ENCODE results near the gene CD80.
"Not testable (repeated sequence)": the region's sequence is repeated elsewhere in the genome, so short reads cannot be mapped to it uniquely, and the experiment has no call there.

The CD80 gene

DNA sequence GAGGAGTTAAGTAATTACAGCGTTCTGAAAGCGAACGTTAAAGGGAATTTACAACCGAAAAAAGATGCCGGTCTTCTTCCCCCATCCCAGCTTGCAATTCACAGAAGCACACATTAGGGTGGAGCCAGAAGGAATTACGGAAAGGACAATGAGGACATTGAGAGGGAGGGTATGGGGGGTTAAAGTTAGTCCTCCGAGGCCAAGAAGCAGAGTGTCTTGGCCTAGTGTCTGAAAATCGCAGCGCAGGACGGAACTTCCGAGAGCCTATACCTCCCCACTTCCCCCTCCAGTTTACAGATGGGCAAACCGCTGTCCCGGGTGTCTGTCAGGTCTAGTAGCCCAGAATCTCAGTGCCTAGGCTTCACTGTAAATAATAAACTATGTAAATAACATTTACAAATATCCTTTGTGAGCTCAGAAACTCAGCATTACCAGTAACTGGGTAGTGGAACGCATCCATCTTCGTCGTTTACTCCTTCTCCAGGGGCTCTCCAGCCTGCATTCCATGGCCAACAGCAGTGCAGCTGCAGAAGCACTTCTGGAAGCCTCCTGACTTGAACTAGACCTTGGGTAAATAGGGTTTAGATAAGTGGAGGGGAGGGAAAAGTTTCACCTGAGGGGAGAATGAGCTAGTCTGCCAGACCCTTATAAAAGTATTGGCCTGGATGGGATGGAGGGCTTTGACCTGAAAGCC, 20.8 kb upstream of the CD80 start:
- FAIRE-seq = no peak

DNA sequence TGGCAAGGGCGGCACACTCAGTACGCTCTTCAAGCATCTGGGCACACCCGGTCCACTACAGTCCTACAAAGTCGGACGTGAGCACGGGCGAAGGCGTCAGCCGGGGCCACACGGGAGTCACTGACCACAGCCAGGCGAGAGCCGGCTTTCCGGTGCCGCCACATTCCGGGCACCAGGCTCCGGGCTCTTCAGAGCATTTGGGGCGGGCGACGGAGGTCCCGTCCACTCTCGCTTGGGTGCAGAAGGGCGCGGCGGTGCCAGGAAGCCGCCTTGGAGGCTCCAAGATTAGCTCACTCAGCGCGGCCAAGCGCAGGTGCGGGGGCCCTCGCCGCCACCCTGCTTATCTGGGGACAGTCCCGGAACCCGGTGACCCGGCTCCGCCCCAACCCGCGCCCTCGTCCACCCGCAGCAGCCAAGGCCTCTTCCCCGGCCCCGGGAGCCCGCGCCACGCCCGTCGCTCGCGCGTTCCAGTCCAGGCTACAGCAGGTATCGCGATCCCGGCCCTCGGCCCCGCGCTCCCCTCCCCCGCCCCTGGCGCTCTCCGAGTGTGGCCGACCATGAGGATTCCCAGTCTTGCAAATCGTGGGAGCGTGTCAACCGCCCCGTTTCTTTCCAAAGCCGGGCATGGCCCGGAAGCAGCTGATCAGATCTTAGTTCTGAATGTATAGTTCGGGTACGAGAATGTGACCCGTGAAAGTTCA, 20.1 kb upstream of the CD80 start, which contains the start of gene ADPRH:
Gene ADPRH (plus strand): TSS at position 127 of the 701 bp plus-strand sequence. CDS start 2,678 bp downstream, outside the sequence.
- FAIRE-seq = no peak

DNA sequence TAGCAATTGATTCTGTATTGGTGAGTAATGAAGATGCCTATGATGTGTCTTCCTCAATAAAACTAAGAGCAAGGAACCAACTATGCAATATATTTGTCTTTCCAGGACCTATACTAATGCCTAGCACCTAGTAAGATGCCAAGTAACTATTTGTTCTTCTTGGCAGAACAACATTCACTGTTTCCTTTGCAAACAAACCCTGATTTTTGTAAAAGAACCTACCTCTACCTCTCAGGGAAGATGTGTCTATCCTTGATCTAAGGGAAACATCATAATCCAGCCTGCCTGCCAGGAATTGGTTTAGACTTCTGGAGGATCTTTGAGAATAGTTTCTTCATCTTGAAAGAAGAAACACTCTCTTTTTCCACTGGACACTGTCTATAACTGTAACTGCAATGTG, 16.1 kb upstream of the CD80 start:
- FAIRE-seq = no peak

DNA sequence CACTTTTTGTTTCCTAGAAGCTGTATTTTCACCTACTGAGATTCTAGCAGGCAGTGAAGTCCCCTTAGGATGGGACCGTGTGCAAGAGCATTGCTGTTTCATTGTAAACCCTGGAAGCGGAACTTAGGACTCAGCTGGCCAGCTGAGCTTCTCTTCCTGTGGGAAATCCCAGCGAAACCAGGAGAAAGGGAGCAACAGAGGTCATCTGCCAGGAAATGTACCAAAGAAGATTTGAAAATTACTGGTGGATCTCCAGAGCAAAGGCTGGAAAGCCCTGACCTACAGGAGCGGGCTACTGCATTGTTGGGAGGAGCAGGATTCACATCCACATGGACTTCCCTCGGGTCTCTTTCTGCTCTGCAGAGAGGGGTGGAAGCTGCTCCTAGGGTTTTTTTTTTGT, 12.3 kb upstream of the CD80 start:
- FAIRE-seq = no peak

DNA sequence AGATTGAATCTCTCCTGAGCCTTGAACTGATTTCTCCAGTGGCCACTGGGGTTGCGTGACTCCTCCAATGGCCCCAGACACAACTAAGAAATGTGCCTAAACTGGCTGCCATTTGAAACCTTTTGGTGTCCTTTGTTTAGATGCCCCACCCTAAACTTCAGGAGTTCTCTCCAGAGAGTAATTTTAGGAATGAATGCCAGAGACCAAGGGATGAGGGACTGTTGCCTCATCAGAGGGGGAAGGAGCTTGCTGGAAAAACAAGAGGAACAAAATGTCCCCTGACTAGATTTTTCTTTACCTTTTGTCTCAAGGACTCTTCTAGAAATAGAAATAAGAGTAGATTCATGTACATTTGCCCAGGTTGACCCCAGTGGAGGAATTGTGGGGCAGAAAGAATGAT, 11.8 kb upstream of the CD80 start:
- FAIRE-seq = no peak

DNA sequence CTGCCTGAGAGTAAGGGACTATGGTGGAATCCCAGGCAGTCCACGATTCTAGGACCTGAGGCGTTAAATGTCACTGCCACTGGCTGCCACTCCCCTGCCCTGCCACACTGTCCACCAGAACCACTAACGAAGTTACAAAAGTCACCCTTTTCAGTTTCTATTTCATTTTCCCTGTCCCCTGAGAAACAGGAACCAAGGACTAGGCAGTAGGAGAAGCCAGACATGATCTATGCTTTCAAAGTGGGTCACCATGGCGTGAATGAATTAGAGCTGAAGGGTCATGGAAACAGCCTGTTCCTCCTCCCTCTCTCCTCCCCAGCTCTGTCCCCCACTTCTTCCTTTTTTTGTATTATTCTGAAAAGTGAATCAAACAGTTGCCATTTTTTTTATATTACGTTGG, 10.8 kb upstream of the CD80 start:
- no peak for FAIRE-seq

DNA sequence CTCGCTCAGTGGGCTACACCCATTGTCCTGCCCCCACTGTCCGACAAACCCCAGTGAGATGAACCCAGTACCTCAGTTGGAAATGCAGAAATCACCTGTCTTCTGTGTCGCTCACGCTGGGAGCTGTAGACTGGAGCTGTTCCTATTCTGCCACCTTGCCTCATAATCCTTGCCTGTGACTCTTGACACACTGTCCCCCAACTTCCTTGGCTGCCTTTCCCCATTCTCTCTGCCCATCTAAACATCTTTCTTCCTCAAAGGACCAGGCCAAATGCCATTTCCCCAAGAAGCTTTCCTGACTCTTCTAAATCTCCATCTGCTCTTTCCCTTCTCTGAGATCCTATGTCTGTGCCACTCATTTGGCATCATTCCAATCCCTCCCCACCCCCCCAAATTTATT, 9.7 kb upstream of the CD80 start:
- no peak for FAIRE-seq

DNA sequence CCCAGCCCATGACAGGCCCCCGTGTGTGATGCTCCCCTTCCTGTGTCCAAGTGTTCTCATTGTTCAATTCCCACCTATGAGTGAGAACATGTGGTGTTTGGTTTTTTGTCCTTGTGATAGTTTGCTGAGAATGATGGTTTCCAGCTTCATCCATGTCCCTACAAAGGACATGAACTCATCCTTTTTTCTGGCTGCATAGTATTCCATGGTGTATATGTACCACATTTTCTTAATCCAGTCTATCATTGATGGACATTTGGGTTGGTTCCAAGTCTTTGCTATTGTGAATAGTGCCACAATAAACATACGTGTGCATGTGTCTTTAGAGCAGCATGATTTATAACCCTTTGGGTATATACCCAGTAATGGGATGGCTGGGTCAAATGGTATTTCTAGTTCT, 3.9 kb upstream of the CD80 start:
- FAIRE-seq = not testable (repeated sequence)

DNA sequence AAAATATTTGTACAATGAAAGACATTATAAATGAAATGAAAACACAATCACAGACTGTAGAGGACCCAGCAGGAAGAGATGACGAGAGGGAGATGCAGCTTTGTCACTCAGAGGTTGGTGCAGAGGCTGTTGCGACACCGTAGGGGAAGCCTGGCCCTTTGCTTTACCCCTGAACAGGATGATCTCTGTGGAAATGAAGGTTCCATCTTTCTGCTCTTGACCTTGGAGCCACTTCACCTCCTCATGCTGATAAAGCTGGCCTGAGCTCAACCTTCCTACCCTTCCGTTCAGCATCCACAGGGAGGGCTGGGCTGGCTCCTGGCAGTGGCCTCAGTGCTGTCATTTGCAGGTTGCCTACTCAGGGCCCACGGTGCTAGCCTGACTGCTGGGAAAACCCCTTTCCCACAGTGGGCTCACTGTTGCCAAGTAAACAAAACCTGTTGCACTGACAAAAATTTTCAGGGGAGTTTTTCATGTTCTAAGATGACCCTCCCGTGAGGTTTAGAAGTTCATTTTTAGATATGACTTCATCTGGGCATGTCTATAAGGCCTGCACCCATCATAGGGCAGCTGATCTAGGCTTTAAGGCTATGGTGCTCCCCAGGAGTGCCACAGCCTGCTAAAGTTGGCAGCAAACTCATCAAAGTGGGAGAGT, 3.0 kb upstream of the CD80 start:
- FAIRE-seq = no peak

DNA sequence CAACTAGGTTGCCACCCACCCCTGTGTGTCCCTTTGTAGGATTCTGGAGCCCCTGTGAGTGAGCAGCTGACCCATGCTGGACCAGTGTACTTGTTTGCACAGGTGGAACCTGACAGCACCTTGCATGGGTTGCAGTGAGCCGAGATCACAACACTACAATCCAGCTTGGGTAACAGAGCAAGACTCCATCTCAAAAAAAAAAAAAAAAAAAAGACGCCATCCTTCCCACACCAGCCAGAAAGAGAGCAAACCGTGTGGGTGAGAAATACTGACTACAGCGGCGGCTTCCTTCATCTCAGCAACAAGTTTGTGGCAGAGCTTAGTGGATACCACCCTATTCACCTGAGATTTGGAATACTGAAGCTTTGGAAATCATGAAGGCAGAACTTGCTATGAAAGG, 746 bp upstream of the CD80 start:
- FAIRE-seq = no peak

DNA sequence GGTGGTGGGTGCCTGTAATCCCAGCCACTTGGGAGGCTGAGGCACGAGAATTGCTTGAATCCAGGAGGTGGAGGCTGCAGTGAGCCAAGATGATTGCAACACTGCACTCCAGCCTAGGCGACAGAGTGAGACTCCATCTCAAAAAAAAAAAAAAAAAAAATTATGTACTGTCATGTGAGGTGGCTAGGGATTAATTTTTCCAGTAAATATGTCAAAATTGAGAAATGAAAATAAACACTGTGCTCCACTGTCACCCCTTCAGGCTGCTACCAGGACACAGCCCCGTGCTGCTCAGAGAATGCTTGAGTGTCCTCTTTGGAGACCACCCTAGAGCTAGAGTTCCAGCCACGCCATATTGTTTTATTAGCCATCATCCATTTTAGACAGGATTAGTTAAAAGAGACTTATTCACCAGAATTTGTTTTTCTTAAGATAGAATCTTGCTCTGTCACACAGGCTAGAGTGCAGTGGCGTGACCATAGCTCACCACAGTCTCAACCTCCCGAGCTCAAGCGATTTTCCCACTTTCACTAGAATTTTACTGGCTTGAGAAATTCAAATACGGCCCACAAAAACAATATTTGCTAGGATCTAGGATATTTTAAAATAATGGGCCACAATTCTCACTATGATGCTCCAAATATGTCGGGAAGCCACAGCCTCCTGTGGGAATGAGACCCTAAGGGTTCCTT, 642 bp downstream of the CD80 start:
- FAIRE-seq = no peak

DNA sequence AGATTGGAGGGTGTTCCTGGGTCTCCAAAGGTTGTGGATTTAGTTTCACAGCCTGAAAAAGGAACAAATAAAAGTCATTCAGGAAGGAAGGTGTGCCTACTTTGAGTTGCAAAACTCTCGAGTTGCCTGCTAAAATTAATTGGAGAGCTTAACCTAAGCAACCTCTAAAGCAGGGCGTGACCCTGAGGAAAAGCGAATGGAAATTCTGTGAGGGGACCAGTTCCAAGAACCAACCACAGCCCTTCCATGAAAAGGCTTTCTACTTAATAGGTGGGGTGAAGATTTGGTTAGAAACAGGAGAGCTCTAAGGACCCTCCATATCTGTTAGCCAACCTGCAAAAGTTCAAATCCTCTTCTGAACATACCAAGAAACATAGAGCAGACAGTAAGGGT, 1.5 kb downstream of the CD80 start:
- no peak for FAIRE-seq

DNA sequence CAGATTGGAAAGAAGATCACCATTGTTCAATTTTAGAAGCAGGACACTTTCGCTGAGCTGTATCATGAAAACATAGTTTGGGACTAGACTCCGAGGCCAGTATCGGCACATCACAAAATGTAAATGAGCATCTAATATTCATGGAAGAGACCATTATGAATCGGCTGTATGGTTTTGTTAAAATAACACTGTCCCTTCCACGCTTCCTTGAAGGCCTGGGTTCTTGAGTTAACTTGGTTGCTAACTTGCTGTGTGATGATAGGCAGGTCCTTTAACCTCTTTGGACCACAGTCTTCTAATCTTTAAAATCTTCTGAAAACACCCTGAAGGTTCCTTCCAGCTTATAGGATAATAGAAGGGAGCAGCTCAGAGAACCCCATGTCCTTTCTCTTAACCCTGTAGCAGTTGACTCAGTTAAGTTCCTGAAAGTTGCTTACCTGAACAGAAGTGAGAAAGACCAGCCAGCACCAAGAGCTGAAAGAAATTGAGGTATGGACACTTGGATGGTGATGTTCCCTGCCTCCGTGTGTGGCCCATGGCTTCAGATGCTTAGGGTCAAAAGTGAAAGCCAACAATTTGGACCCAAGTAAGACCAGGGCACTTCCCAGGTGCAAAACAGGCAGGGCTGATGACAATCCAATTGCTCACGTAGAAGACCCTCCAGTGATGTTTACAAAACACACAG, 2.1 kb downstream of the CD80 start:
- FAIRE-seq = no peak

DNA sequence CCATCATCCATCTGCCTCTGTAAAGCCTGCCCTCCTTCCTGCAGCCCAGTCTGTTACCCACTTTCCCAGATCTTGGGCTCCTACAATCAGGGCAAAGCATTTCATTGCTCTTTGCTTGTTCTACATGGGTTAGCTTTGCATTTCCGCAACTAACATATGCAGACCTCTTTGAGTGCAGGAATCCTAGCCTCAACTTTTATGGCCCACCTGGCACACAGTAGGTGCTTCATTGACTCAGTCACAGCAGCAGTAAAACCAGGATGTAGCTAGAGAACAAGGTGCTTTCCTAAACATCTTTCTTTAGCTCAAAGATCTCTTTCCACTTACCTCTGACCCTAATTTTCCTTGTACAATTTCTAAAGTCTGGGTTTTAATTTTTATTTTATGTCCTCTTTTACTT, 3.5 kb downstream of the CD80 start:
- FAIRE-seq = no peak

DNA sequence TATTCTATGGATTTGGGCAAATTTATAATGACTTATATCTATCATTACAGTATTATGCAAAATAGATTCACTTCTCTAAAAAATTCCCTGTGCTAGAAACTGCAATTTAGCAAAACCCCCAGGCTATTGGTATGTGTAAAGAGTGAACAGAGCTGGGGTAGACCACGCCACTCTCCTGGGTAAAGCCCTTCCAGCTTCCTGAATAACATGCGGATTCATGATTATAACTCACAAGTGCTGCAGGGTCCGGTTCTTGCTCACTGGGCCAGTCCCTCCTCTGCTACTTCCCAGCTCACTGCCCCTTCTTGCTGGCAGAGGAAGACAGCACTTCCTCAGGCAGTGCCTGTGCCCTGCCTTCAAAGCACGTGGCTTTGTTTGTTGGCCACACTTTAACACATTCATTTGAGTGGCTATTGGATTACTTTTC, 4.1 kb downstream of the CD80 start:
- no peak for FAIRE-seq

DNA sequence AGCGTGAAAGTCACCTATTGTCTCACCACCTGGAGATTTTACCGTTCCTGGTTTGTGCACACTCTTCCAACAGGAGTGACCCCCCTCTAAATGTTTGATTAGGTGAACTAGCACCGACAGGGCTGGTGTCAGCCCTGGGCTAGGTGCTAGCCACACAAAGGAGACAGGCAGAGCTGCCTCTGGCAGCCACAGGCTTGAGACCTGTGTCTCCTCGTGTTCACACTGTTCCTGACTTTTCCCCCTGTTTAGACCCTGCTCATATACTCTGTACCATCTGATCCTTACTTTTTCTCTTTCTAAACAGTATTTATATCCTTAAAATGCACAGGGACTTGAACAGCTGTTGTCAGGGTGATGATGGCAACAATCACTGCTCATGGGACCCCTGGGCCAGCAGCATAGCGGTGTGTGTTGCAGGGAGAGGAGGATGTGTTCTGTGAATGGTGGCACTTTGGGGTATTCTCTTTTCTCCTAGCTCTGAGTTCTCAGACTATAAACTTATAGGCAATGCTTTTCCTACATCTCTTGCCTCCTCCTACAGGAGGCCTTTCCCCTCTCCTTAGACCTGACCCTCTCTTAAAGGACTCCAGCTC, 5.5 kb downstream of the CD80 start:
- no peak for FAIRE-seq

DNA sequence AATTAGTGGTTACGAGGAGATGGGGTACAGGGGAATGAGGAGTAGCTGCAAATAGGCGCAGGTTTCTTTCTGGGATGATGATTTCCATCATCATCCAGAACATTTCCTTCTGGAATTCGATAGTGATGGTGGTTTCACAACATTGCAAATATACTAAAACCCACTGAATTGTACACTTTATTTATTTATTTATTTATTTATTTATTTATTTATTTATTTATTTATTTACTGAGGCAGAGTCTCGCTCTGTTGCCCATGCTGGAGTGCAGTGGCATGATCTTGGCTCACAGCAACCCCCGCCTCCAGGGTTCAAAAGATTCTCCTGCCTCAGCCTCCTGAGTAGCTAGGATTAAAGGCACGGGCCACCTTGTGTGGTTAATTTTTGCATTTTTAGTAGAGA, 6.5 kb downstream of the CD80 start:
- not testable (repeated sequence) for FAIRE-seq

DNA sequence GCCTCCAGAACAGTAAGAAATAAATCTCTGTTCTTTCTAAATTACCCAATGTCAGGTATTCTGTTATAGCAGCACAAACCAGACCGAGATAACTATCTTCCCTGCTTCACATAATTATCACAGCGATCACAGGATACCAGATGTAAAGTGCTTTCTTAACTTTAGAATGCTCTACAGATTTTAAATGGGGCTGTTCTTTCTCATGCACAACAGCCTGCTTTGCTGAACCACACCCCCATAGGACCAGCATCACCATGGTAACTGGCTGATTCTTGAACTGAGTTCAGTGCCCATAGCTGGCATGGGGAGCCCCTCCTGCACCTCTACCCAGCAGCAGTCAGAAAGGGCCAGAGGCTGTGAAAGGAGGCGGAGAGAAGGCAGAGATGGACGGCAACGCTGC, 7.8 kb downstream of the CD80 start:
- FAIRE-seq = no peak

DNA sequence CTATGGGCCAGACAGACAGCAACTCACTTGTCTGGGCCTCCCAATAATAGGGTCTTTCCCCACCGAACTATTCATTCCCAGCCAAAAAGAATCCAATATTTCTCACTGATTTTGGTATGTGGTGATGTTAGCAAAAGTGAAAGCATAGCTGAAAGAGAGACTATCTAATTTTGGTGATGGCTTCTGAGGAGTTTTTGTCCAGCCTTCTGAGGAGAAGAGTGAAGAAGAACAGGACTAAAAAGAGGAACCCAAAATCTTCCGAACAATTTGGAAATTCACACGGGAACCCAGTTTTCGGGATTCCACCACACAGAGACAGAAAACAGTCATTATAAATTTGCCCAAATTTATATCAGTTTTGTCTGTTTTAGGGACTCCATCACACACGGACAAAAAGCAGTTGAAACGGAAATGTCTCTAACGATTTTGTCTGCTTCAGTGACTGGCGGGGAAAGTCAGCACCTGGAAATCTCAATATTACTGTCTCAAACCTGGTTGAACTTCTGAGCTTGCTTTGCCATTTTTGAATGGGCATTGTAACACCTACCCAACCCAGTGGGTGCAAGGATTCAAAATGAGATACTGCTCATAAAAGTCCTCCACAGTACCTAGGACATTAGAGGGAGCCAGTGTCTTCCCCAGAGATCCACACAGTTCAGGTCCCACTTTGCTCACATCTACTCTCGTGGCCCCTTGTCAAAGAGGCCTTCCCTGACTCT, 9.1 kb downstream of the CD80 start:
- FAIRE-seq = no peak

DNA sequence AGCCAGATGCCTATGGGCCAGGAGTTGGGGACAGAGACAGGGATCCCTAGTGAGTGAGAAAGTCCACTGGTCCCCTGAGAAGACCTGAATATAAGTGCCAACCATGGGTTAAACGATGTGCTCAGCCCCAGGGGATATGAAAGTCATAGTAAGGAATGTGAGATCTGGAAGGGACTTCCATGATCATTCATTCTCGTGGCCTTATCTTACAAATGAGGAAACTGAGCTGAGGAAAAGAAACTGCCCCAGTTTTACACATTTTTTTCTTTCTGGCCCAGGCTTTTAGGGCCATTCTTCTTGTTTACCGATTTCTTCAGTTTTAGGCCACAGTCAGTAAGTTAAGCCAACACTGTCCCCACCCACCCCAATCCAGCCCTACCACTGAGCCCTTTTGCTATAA, 11.1 kb downstream of the CD80 start:
- no peak for FAIRE-seq

DNA sequence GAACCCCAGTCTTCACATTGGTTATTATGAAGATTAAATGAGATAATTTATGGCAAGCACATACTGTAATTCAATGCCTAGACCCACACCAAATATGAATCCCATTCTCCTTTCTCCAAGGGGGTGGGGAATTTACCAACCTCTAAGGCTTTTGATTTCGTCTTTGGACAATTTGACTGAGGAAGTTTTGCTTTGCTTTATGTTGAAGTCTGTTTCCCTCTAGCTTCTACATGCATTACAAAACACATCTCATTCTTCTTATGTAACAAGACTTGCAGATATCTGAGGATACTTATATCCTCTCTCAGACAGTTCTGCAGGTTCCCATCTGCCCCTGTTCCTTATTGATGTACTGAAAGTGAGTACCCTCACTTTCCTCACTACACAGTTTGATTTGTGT, 12.2 kb downstream of the CD80 start:
- no peak for FAIRE-seq

DNA sequence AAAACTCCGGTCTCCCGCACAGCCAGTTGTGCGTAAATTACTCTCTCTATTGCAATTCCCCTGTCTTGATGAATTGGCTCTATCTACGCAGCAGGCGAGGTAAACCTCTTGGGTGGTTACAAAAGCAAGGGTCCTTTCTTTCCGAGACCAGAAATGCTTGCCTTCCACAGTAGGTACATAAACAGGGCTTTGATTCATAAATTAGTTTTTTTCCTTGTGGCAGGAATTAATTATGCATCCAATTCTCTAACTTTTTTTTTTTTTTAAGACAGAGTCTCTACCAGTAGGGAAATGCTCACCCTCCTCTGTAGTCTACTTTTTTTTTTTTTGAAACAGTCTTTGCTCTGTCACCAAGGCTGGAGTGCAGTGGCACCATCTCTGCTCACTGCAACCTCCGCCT, 16.3 kb downstream of the CD80 start:
- FAIRE-seq = no peak

Data from colon (tissue), 2 donors.